HepG2 (cell line): Measurements from ENCODE around the gene ZNF101. TPM values are rescaled to one million over a fixed set of nuclear protein-coding genes. Genes with fewer than 3 reads are reported as not detected.

ENCODE experiments used
- EED ChIP-seq: sonication (generic); formaldehyde crosslinking; IDR thresholded peaks from 2 replicates; pipeline ENCODE4 v1.5.0; 2020; ENCODE audit warnings: mild to moderate bottlenecking, missing genetic modification reagents
- EZH2 ChIP-seq: conservative IDR thresholded peaks from 2 replicates; pipeline ENCODE4 v1.6.1; 2012; ENCODE audit warnings: mild to moderate bottlenecking, low read depth, low read length, moderate library complexity
- HES4 ChIP-seq: sonication (generic); formaldehyde crosslinking; IDR thresholded peaks from 2 replicates; pipeline ENCODE4 v1.9.0; 2021; ENCODE audit warnings: mild to moderate bottlenecking, missing genetic modification reagents, borderline replicate concordance
- PRDM4 ChIP-seq: sonication (generic); formaldehyde crosslinking; IDR thresholded peaks from 2 replicates; pipeline ENCODE4 v1.9.0; 2021; ENCODE audit warnings: missing genetic modification reagents, borderline replicate concordance
- TAF15 ChIP-seq: fragments of 200-400 bp; formaldehyde crosslinking; IDR thresholded peaks from one replicate; pipeline ENCODE4 v1.6.1; 2018; ENCODE audit warnings: mild to moderate bottlenecking, low read depth, low read length; ENCODE audit not compliant: poor library complexity, severe bottlenecking
- ZGPAT ChIP-seq: IDR thresholded peaks from 2 replicates; pipeline ENCODE4 v1.6.1; 2016; ENCODE audit warnings: mild to moderate bottlenecking
- ZKSCAN1 ChIP-seq: fragments of 150-350 bp; IDR thresholded peaks from 2 replicates; pipeline ENCODE4 v1.6.1; 2014; ENCODE audit warnings: low read length
- ZNF556 ChIP-seq: sonication (generic); formaldehyde crosslinking; IDR thresholded peaks from 2 replicates; pipeline ENCODE4 v1.4.0; 2020; ENCODE audit warnings: mild to moderate bottlenecking, missing genetic modification reagents, borderline replicate concordance
- ZNF557 ChIP-seq: sonication (generic); formaldehyde crosslinking; IDR thresholded peaks from 2 replicates; pipeline ENCODE4 v1.4.0; 2020; ENCODE audit warnings: missing genetic modification reagents
- ZNF678 ChIP-seq: sonication (generic); formaldehyde crosslinking; IDR thresholded peaks from 2 replicates; pipeline ENCODE4 v1.4.0; 2020; ENCODE audit warnings: mild to moderate bottlenecking, missing genetic modification reagents
- ZUFSP ChIP-seq: sonication (generic); formaldehyde crosslinking; IDR thresholded peaks from 2 replicates; pipeline ENCODE4 v1.9.0; 2021; ENCODE audit warnings: missing genetic modification reagents, mild to moderate bottlenecking, borderline replicate concordance
- polyA plus RNA-seq, 8 experiments: library from polyadenylated mRNA; depleted of rRNA in 3 of 8; stranded (reverse) in 7 of 8; unstranded in 1 of 8; fragments of >200 nt; fragmentation: Illumina TruSeq in 4 of 8; extraction: Trizol in 4 of 8; gene quantifications; 2 replicates each; pipeline versions ENCODE4 v1.2.1 to v1.2.3, GENCODE V29; 2011 to 2016; ENCODE audit warnings: low read depth in 4 of 8, missing spikeins in 1 of 8, mixed read lengths in 1 of 8; ENCODE audit not compliant: insufficient read depth in 1 of 8
- total RNA-seq, 5 experiments: library from RNA; depleted of rRNA; stranded (reverse); fragments of >200 nt; fragmentation: Illumina TruSeq; extraction: Trizol; gene quantifications; 2 replicates each; pipeline ENCODE4 v1.2.3, GENCODE V29; 2016; ENCODE audit warnings: low read depth in 1 of 5
- TF ChIP-seq, protein P1 (sequence below): sonication (generic); formaldehyde crosslinking; IDR thresholded peaks from 2 replicates; pipeline ENCODE4 v1.4.0; 2020; ENCODE audit warnings: missing genetic modification reagents, mild to moderate bottlenecking, borderline replicate concordance
- TF ChIP-seq, protein P2 (sequence below): sonication (generic); formaldehyde crosslinking; IDR thresholded peaks from 2 replicates; pipeline ENCODE4 v1.4.0; 2020; ENCODE audit warnings: missing genetic modification reagents

ZNF101 gene
- total and polyA plus RNA-seq, 2 of the 13 experiments (the other 11 are each of a cell fraction or from before 2014, with no cell fraction given) = 12.9 to 28.9 TPM

GRCh38 chr19:19668230-19669012, at the start of gene ZNF101 (continued):
- TF ChIP-seq ZNF678 (CRISPR knock-in tag) (no peak), TAF15 (no peak), ZNF557 (CRISPR knock-in tag) (peak; percentile 83; the same call in 1 of the 2 replicates), ZGPAT (CRISPR knock-in tag) (0 out of 2 replicates have a peak, but pooled peaks have one; percentile 64), ZNF556 (CRISPR knock-in tag) (no peak; the same call in 1 of the 2 replicates), HES4 (no peak), EED (CRISPR knock-in tag) (no peak), EZH2 (no peak), PRDM4 (CRISPR knock-in tag) (no peak), ZKSCAN1 (no peak), ZUFSP (CRISPR knock-in tag) (no peak)
- TF ChIP-seq, protein P1, sequence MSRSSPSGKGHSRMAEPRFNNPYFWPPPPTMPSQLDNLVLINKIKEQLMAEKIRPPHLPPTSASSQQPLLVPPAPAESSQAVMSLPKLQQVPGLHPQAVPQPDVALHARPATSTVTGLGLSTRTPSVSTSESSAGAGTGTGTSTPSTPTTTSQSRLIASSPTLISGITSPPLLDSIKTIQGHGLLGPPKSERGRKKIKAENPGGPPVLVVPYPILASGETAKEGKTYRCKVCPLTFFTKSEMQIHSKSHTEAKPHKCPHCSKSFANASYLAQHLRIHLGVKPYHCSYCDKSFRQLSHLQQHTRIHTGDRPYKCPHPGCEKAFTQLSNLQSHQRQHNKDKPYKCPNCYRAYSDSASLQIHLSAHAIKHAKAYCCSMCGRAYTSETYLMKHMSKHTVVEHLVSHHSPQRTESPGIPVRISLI (CRISPR knock-in tag) = peak; percentile 77
- TF ChIP-seq, protein P2, sequence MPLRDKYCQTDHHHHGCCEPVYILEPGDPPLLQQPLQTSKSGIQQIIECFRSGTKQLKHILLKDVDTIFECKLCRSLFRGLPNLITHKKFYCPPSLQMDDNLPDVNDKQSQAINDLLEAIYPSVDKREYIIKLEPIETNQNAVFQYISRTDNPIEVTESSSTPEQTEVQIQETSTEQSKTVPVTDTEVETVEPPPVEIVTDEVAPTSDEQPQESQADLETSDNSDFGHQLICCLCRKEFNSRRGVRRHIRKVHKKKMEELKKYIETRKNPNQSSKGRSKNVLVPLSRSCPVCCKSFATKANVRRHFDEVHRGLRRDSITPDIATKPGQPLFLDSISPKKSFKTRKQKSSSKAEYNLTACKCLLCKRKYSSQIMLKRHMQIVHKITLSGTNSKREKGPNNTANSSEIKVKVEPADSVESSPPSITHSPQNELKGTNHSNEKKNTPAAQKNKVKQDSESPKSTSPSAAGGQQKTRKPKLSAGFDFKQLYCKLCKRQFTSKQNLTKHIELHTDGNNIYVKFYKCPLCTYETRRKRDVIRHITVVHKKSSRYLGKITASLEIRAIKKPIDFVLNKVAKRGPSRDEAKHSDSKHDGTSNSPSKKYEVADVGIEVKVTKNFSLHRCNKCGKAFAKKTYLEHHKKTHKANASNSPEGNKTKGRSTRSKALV (CRISPR knock-in tag) = no peak
